Measurements from ENCODE around the gene CDH24. TPM values are rescaled to one million over a fixed set of nuclear protein-coding genes. Genes with fewer than 3 reads are reported as not detected.

CDH24 gene
- total and polyA plus RNA-seq, 10 donors, result 1.3 to 9.4 (median 5.4) TPM

- Histone ChIP-seq H3K4me3 (no peak overlapping the region), H3K36me3 (peaks cover 8 to 82% (median 66%) of the 10 kb centered on the region in 6 donors), H3K9me3 (no peaks in the 10 kb centered on the region), H3K27ac (no peak overlapping the region), H3K4me1 (peaks cover 27 to 67% (median 46%) of the 10 kb centered on the region in 6 donors), H3K27me3 (replicated peaks in 1 of 7) (no peaks in the 10 kb centered on the region)
- no peak for DNase-seq
- intact Hi-C loops (cut with DNase I; ENCODE audit: low total_unique reads), result no loop called here
- TF ChIP-seq POLR2AphosphoS5 (IDR thresholded peaks at IDR 0.05) (no peak), POLR2A (IDR thresholded peaks at IDR 0.05) (no peak)
- 88 to 93% (median 91%) methylated on average over 22 to 23 of the region's 23 CpGs for WGBS, 5 donors
Measured at GRCh38 chr14:23066855-23067744, 9.8 kb upstream of the CDH24 start.

- H3K4me1 ChIP-seq, result peaks cover 19 to 62% (median 41%) of the 10 kb centered on the region in 6 donors
- TF ChIP-seq POLR2A (IDR thresholded peaks at IDR 0.05), result no peak
- TF ChIP-seq CTCF (IDR thresholded peaks at IDR 0.05 in 8 of 11, conservative IDR thresholded peaks at IDR 0.05 in 3 of 11), result no peak
- no peak for TF ChIP-seq POLR2AphosphoS5 (IDR thresholded peaks at IDR 0.05)
- 81 to 95% (median 94%) methylated on average over 3 of the region's 3 CpGs for WGBS, 5 donors
- DNase-seq, result no peak
- peaks cover 8 to 85% (median 74%) of the 10 kb centered on the region in 6 donors for H3K36me3 ChIP-seq
- intact Hi-C loops (cut with DNase I; ENCODE audit: low total_unique reads), result no loop called here
- no peak overlapping the region for H3K4me3 ChIP-seq
- peak overlapping the region in 1 of 8 donors; percentile 7 for H3K27ac ChIP-seq
- H3K27me3 ChIP-seq (replicated peaks in 1 of 7), result no peaks in the 10 kb centered on the region
- H3K9me3 ChIP-seq, result no peaks in the 10 kb centered on the region
Measured at GRCh38 chr14:23066368-23066767, 9.0 kb upstream of the CDH24 start.

- DNase-seq, result no peak
- no peaks in the 10 kb centered on the region for H3K9me3 ChIP-seq
- 92 to 97% (median 94%) methylated on average over 5 of the region's 5 CpGs for WGBS, 5 donors
Measured at GRCh38 chr14:23063601-23064000, 6.3 kb upstream of the CDH24 start.

GRCh38 chr14:23062002-23062401 is 4.7 kb upstream of the CDH24 start:
- H3K27ac ChIP-seq, result peak overlapping the region in 2 of 8 donors; percentile 33 to 47
- no peak for TF ChIP-seq CTCF (IDR thresholded peaks at IDR 0.05 in 8 of 11, conservative IDR thresholded peaks at IDR 0.05 in 3 of 11)
- peak in 1 of 3 donors; percentile 50 for TF ChIP-seq POLR2AphosphoS5 (IDR thresholded peaks at IDR 0.05)
- H3K36me3 ChIP-seq, result peaks cover 18 to 89% (median 84%) of the 10 kb centered on the region in 6 donors
- intact Hi-C loops (cut with DNase I; ENCODE audit: low total_unique reads), result no loop called here
- peaks cover 0 to 4% (median 0%) of the 10 kb centered on the region in 7 donors for H3K27me3 ChIP-seq (replicated peaks in 1 of 7)
- no peaks in the 10 kb centered on the region for H3K9me3 ChIP-seq
- no peak for DNase-seq
- 25 to 56% (median 33%) methylated on average over 4 of the region's 4 CpGs for WGBS, 5 donors
- no peak overlapping the region for H3K4me3 ChIP-seq
- H3K4me1 ChIP-seq, result peaks cover 2 to 37% (median 21%) of the 10 kb centered on the region in 6 donors

More at GRCh38 chr14:23063601-23064000, 6.3 kb upstream of the CDH24 start:
- Histone ChIP-seq H3K27me3 (replicated peaks in 1 of 7) (no peaks in the 10 kb centered on the region), H3K27ac (no peak overlapping the region), H3K36me3 (peaks cover 18 to 100% (median 97%) of the 10 kb centered on the region in 6 donors), H3K4me3 (no peak overlapping the region), H3K4me1 (peaks cover under 1 to 38% (median 18%) of the 10 kb centered on the region in 6 donors)
- intact Hi-C loops (cut with DNase I; ENCODE audit: low total_unique reads), result no loop called here
- TF ChIP-seq POLR2AphosphoS5 (IDR thresholded peaks at IDR 0.05) (no peak), CTCF (IDR thresholded peaks at IDR 0.05 in 8 of 11, conservative IDR thresholded peaks at IDR 0.05 in 3 of 11) (no peak), POLR2A (IDR thresholded peaks at IDR 0.05) (no peak)

Measured in spleen (tissue), 11 donors.